GM20000 (cell line): Measurements from ENCODE around the gene PTH.

Source experiments
- DNase-seq: peaks from one replicate; pipeline ENCODE4 v3.0.0; 2012; ENCODE audit warnings: low spot score
- TF ChIP-seq, protein P1 (sequence below): IDR thresholded peaks from 2 replicates; pipeline ENCODE4 v1.5.1; 2012; ENCODE audit warnings: mild to moderate bottlenecking, control low read depth; ENCODE audit errors: extremely low read depth, missing control alignments

Gene PTH

DNA sequence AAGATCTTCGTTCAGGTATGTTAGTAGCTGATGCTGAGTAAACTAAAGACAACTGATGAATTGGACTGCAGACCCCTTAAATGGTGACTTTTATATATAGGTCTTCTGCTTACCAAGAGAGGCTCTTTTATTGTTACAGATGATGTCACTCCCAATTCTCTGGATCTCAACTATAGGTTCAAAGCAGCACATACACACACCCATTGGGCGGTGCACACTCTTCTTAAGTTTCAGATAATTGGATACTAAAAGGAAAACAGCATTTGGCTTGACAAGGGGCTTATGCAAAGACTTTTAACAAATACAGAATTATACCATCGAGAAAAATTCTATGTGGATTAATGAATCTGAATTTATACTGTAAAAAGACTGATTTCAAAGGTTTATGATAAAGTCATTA, at the start of gene PTH:
TSS of gene PTH (minus strand) at position 69 of the 400 bp plus-strand sequence. CDS start 3,142 bp downstream, outside the sequence.
- DNase-seq = no peak
- TF ChIP-seq, protein P1, sequence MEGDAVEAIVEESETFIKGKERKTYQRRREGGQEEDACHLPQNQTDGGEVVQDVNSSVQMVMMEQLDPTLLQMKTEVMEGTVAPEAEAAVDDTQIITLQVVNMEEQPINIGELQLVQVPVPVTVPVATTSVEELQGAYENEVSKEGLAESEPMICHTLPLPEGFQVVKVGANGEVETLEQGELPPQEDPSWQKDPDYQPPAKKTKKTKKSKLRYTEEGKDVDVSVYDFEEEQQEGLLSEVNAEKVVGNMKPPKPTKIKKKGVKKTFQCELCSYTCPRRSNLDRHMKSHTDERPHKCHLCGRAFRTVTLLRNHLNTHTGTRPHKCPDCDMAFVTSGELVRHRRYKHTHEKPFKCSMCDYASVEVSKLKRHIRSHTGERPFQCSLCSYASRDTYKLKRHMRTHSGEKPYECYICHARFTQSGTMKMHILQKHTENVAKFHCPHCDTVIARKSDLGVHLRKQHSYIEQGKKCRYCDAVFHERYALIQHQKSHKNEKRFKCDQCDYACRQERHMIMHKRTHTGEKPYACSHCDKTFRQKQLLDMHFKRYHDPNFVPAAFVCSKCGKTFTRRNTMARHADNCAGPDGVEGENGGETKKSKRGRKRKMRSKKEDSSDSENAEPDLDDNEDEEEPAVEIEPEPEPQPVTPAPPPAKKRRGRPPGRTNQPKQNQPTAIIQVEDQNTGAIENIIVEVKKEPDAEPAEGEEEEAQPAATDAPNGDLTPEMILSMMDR = no peak

DNA sequence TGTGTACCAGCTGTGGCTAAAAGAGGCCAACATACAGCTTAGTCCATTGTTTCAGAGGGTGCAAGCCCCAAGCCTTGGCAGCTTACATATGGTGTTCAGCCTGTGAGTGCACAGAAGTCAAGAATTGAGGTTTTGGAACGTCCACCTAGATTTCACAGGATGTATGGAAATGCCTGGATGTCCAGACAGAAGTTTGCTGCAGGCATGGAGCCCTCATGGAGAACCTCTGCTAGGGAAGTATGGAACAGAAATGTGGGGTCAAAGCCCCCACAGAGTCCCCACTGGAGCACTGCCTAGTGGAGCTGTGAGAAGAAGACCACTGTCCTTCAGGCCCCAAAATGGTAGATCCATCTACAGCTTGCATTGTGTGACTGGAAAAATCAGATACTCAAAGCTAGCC, 42.2 kb upstream of the PTH start:
- TF ChIP-seq, protein P1 = no peak
- no peak for DNase-seq

DNA sequence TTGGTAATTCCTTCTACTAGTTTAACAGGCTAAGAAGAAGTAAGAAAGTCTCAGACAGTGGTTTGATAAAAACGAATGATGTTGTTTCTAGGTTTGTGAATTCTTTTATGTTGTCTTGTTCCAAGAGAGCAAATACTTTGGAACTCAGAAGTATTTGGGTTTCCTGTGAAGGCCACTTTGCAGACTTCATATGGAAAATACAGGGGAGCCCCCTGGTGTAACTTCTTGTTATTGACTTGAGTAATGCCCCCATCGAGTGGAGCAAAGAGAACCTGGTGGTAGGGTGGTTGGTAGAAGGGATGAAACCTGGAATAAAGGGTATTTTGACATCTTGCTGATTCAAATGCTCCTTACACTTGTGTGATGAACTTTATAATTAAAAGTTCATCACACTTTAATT, 40.0 kb upstream of the PTH start:
- TF ChIP-seq, protein P1 = no peak
- DNase-seq = no peak

DNA sequence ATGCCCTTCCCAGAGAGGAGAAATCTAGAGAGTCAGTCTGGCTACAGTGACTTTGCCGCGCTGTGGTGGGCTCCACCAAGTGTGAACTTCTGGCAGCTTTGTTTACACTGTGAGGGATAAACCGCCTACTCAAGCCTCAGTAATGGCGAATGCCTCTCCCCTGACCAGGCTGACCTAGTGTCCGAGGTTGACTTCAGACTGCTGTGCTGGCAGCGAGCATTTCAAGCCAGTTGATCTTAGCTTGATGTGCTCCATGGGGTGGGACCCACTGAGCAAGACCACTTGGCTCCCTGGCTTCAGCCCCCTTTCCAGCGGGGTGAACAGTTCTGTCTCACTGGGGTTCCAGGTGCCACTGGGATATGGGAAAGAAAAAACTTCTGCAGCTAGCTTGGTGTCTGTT, 38.6 kb upstream of the PTH start:
- TF ChIP-seq, protein P1 = no peak
- DNase-seq = no peak

DNA sequence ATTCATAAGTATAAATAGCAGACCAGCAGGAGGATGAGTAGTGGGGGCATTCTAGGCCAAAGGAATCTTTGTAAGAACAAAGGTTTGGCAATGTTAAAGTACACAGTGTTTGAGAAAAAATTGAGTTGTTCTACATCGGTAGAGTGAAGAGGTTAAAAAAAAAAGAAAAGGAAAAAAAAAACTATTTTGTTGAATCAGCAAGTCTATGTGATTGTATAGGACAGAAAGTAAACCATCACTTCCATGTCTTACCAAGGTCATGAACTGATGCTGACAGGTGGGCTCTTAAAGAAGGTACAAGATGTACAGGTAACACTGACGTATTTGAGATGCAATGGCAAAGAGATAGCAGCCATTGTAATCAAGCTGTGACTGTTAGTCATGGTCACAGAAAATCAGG, 29.5 kb upstream of the PTH start:
- TF ChIP-seq, protein P1 = no peak
- no peak for DNase-seq

DNA sequence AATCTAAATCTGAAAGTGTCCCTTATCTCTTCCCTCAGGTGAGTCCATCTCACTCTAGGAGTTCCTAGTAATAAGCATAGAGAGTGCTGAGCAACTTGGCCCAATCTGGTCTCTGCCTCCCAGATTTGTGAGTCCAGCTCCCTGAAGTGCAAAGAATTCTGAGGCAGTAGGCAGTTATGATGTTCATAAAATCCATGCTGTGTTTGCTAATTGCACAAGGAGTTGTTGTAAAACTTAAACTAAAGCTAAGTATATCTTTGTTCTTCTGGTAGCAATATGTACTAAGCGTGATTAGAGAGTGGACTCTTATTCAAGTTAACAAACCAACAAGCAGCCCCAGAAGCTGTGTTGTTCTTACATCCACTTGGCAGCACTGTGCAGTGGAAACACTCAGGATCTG, 7.6 kb upstream of the PTH start:
- TF ChIP-seq, protein P1 = no peak
- DNase-seq = no peak

DNA sequence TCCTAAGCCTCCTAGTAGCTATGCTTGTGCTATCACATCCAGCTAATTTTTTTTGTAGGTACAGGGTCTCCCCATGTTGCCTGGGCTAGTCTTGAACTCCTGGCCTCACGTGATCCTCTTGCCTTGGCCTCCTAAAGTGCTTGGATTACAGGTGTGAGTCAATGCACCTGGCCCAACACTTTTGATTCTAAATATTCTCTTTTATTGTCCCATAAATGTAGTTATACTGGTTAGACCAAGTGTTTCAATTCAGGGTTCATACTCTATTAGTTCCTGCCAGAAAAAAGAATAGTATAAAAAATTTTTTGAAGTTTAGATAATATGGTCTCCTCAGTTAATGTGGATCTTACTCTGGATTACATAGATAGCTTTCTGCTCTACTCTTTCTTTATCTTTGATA, 6.7 kb upstream of the PTH start:
- DNase-seq = no peak
- TF ChIP-seq, protein P1 = no peak
